Astrocyte (in vitro differentiated cells and primary cell): ENCODE measurements around the gene BCAR1. TPM values are rescaled to one million over a fixed set of nuclear protein-coding genes. Genes with fewer than 3 reads are reported as not detected.
"Not testable (repeated sequence)": the region's sequence is repeated elsewhere in the genome, so short reads cannot be mapped to it uniquely, and the experiment has no call there.

Source experiments
- DNase-seq: peaks from one replicate; pipeline ENCODE4 v3.0.0-alpha.2; 2010; ENCODE audit warnings: low read depth
- FAIRE-seq: peaks from 2 replicates; lab custom pipeline; 2011; peaks lifted over from hg19 to GRCh38; lab: Jason Lieb, UNC
- H2AFZ ChIP-seq: 2 replicates; pipeline ENCODE4 v1.6.0; 2012; ENCODE audit warnings: low read depth, low read length, inconsistent platforms
- H3K27ac ChIP-seq: 2 replicates; pipeline ENCODE4 v1.5.1; 2011; ENCODE audit warnings: low read depth, low read length, inconsistent platforms
- H3K27me3 ChIP-seq: 2 replicates; pipeline ENCODE4 v1.6.0; 2011; ENCODE audit warnings: low read length, inconsistent platforms; ENCODE audit not compliant: insufficient read depth
- H3K36me3 ChIP-seq: 2 replicates; pipeline ENCODE4 v1.5.1; 2011; ENCODE audit warnings: low read length, inconsistent platforms; ENCODE audit not compliant: insufficient read depth
- H3K4me1 ChIP-seq: 2 replicates; pipeline ENCODE4 v1.5.1; 2011; ENCODE audit warnings: low read length, inconsistent platforms; ENCODE audit not compliant: insufficient read depth
- H3K4me2 ChIP-seq: 2 replicates; pipeline ENCODE4 v1.6.0; 2012; ENCODE audit warnings: low read length, inconsistent platforms
- H3K4me3 ChIP-seq: 2 replicates; pipeline ENCODE4 v1.5.1; 2011; ENCODE audit warnings: low read depth, mild to moderate bottlenecking, low read length, inconsistent platforms; ENCODE audit not compliant: insufficient read depth
- H3K79me2 ChIP-seq: 2 replicates; pipeline ENCODE4 v1.6.0; 2012; ENCODE audit warnings: mild to moderate bottlenecking, low read length, inconsistent platforms; ENCODE audit not compliant: insufficient read depth
- H3K9ac ChIP-seq: 2 replicates; pipeline ENCODE4 v1.6.0; 2012; ENCODE audit warnings: mild to moderate bottlenecking, low read length, inconsistent platforms
- H3K9me3 ChIP-seq: 2 replicates; pipeline ENCODE4 v1.5.1; 2012; ENCODE audit warnings: low read depth, mild to moderate bottlenecking, low read length, inconsistent platforms; ENCODE audit not compliant: insufficient read depth
- H4K20me1 ChIP-seq: 2 replicates; pipeline ENCODE4 v1.6.0; 2012; ENCODE audit warnings: low read length, inconsistent platforms; ENCODE audit not compliant: insufficient read depth
- H3K27ac Mint-ChIP-seq: one replicate; pipeline ENCODE4 v1.8.0; 2021; ENCODE audit warnings: mild to moderate bottlenecking, mixed read lengths; ENCODE audit not compliant: unreplicated experiment
- H3K27me3 Mint-ChIP-seq: one replicate; pipeline ENCODE4 v1.8.0; 2021; ENCODE audit warnings: low read depth, mixed read lengths; ENCODE audit not compliant: unreplicated experiment
- H3K36me3 Mint-ChIP-seq: one replicate; pipeline ENCODE4 v1.8.0; 2021; ENCODE audit warnings: low read depth, mixed read lengths; ENCODE audit not compliant: unreplicated experiment
- H3K4me1 Mint-ChIP-seq: one replicate; pipeline ENCODE4 v1.8.0; 2021; ENCODE audit warnings: low read depth, mixed read lengths; ENCODE audit not compliant: unreplicated experiment
- H3K4me3 Mint-ChIP-seq: one replicate; pipeline ENCODE4 v1.8.0; 2021; ENCODE audit warnings: mild to moderate bottlenecking, moderate library complexity, mixed read lengths; ENCODE audit not compliant: unreplicated experiment
- H3K9me3 Mint-ChIP-seq: one replicate; pipeline ENCODE4 v1.8.0; 2021; ENCODE audit warnings: mild to moderate bottlenecking, mixed read lengths; ENCODE audit not compliant: unreplicated experiment
- CTCF ChIP-seq: IDR thresholded peaks from 2 replicates; pipeline ENCODE4 v1.5.1; 2011; ENCODE audit warnings: low read depth, mild to moderate bottlenecking, inconsistent platforms, low read length, moderate library complexity; ENCODE audit not compliant: insufficient read depth
- EZH2 ChIP-seq: IDR thresholded peaks from 2 replicates; pipeline ENCODE4 v1.6.1; 2012; ENCODE audit warnings: mild to moderate bottlenecking, low read length, inconsistent platforms; ENCODE audit not compliant: insufficient read depth
- total RNA-seq: library from RNA; stranded (reverse); gene quantifications from 2 replicates; pipeline ENCODE4 v1.2.1, GENCODE V29; 2021

Gene BCAR1
- total RNA-seq, 1 donor from 2014 or later = 296 TPM

- H3K79me2 ChIP-seq = peaks cover 96% of the 10 kb centered on the region
- Mint-ChIP-seq H3K4me3 (peak overlapping the region; percentile 69), H3K4me1 (peaks cover 71% of the 10 kb centered on the region), H3K36me3 (peaks cover 7% of the 10 kb centered on the region), H3K27ac (peak overlapping the region; percentile 100), H3K9me3 (no peaks in the 10 kb centered on the region), H3K27me3 (no peaks in the 10 kb centered on the region)
- no peak overlapping the region for H3K4me3 ChIP-seq
- FAIRE-seq = no peak
- H3K4me1 ChIP-seq = peaks cover 70% of the 10 kb centered on the region
- H4K20me1 ChIP-seq = peaks cover 46% of the 10 kb centered on the region
- no peaks in the 10 kb centered on the region for H3K27me3 ChIP-seq
- no peak for TF ChIP-seq EZH2
- TF ChIP-seq CTCF = no peak
- peak overlapping the region; percentile 91 for H3K4me2 ChIP-seq
- no peaks in the 10 kb centered on the region for H3K9me3 ChIP-seq
- peak; percentile 70 for DNase-seq
- peaks cover 5% of the 10 kb centered on the region for H3K36me3 ChIP-seq
- peak overlapping the region; percentile 96 for H3K9ac ChIP-seq
- peak overlapping the region; percentile 99 for H3K27ac ChIP-seq
- H2AFZ ChIP-seq = no peak overlapping the region
Observed at GRCh38 chr16:75244225-75244809, 7.1 kb downstream of the BCAR1 start.

GRCh38 chr16:75243667-75244224, 7.7 kb downstream of the BCAR1 start:
- no peak overlapping the region for H2AFZ ChIP-seq
- FAIRE-seq (no peak), DNase-seq (no peak)
- Mint-ChIP-seq H3K27me3 (no peaks in the 10 kb centered on the region), H3K4me3 (peak overlapping the region; percentile 66), H3K9me3 (no peaks in the 10 kb centered on the region), H3K4me1 (peaks cover 74% of the 10 kb centered on the region), H3K27ac (peak overlapping the region; percentile 100), H3K36me3 (peaks cover 7% of the 10 kb centered on the region)
- H3K27me3 ChIP-seq = no peaks in the 10 kb centered on the region
- H3K4me2 ChIP-seq = peak overlapping the region; percentile 91
- H3K9me3 ChIP-seq = no peaks in the 10 kb centered on the region
- peaks cover 70% of the 10 kb centered on the region for H3K4me1 ChIP-seq
- H3K36me3 ChIP-seq = peaks cover 5% of the 10 kb centered on the region
- H3K4me3 ChIP-seq = no peak overlapping the region
- H3K79me2 ChIP-seq = peaks cover 96% of the 10 kb centered on the region
- peak overlapping the region; percentile 99 for H3K27ac ChIP-seq
- peaks cover 46% of the 10 kb centered on the region for H4K20me1 ChIP-seq
- peak overlapping the region; percentile 96 for H3K9ac ChIP-seq
- no peak for TF ChIP-seq EZH2
- TF ChIP-seq CTCF = no peak

- not testable (repeated sequence) for H3K27ac ChIP-seq, H3K27me3 Mint-ChIP-seq, FAIRE-seq, H2AFZ ChIP-seq, H3K9ac ChIP-seq, H3K4me2 ChIP-seq, H3K4me3 ChIP-seq, DNase-seq, H3K9me3 Mint-ChIP-seq, H3K36me3 Mint-ChIP-seq, H3K27me3 ChIP-seq, H3K9me3 ChIP-seq, H3K36me3 ChIP-seq
- Histone ChIP-seq H3K79me2 (peaks cover 96% of the 10 kb centered on the region), H3K4me1 (peaks cover 70% of the 10 kb centered on the region), H4K20me1 (peaks cover 46% of the 10 kb centered on the region)
- peak overlapping the region; percentile 34 for H3K27ac Mint-ChIP-seq
- peak overlapping the region; percentile 50 for H3K4me3 Mint-ChIP-seq
- peaks cover 67% of the 10 kb centered on the region for H3K4me1 Mint-ChIP-seq
Observed at GRCh38 chr16:75242436-75243078, 8.9 kb downstream of the BCAR1 start.
